ENCODE data around the gene TSPAN8.

- TF ChIP-seq POLR2A (IDR thresholded peaks at IDR 0.05) (no peak), POLR2AphosphoS5 (IDR thresholded peaks at IDR 0.05) (no peak)
These were observed 31.9 kb downstream of the TSPAN8 start for GRCh38 chr12:71125949-71126348.
